NCI-H460 (cell line): ENCODE measurements around the gene CD6. TPM values are rescaled to one million over a fixed set of nuclear protein-coding genes. Genes with fewer than 3 reads are reported as not detected.

ENCODE experiments used
- DNase-seq: peaks from one replicate; pipeline ENCODE4 v3.0.0-alpha.2; 2016; ENCODE audit warnings: low read depth; ENCODE audit errors: extremely low read depth
- small RNA-seq, 2 experiments: library from RNA; depleted of rRNA; stranded (forward); fragments of <200 nt; gene quantifications; one replicate each; pipeline ENCODE3, GENCODE V24; 2014
- total RNA-seq: library from RNA; depleted of rRNA; stranded (reverse); fragments of >200 nt; shearing (Covaris generic); gene quantifications from 2 replicates; pipeline ENCODE4 v1.2.3, GENCODE V29; 2014; rRNA removed

The CD6 gene
- total RNA-seq, 1 experiment from 2014 or later: not detected

- no peak for DNase-seq
These were observed 97.9 kb downstream of the CD6 start for GRCh38 chr11:61069427-61069826.

Small RNA genes lying within 50 kb of the gene (small RNA-seq; reads per million reads assigned to genes)
- 0 reads per million in 2 experiments for gene RNU6-933P

Other genes with a start within 250 kb of the CD6 start
- not detected in 2 replicates for gene MS4A18, start 247.0 kb upstream of the CD6 start, total RNA-seq
- not detected in 2 replicates for gene MS4A15, start 214.8 kb upstream of the CD6 start, total RNA-seq
- not detected in 2 replicates for gene MS4A10, start 186.3 kb upstream of the CD6 start, total RNA-seq
- 13.5 and 15.0 TPM in 2 replicates for gene CCDC86, start 129.6 kb upstream of the CD6 start, total RNA-seq
- not detected in 2 replicates for gene PTGDR2, start 115.7 kb upstream of the CD6 start, total RNA-seq
- not detected in 2 replicates for gene ZP1, start 104.1 kb upstream of the CD6 start, total RNA-seq
- 48.8 and 49.5 TPM in 2 replicates for gene PRPF19, start 65.1 kb upstream of the CD6 start, total RNA-seq
- 27.2 and 38.1 TPM in 2 replicates for gene TMEM109, start 57.5 kb upstream of the CD6 start, total RNA-seq
- gene TMEM132A, start 47.2 kb upstream of the CD6 start, total RNA-seq: 20.9 and 22.0 TPM in 2 replicates
- not detected in 2 replicates for gene SLC15A3, start 19.5 kb upstream of the CD6 start, total RNA-seq
- gene CD5, start 130.8 kb downstream of the CD6 start, total RNA-seq: not detected in 2 replicates
- 22.9 and 23.7 TPM in 2 replicates for gene VPS37C, start 189.7 kb downstream of the CD6 start, total RNA-seq
- gene PGA3, start 231.8 kb downstream of the CD6 start, total RNA-seq: not detected in 2 replicates